HepG2 (cell line): ENCODE measurements around the gene ARL6. TPM values are rescaled to one million over a fixed set of nuclear protein-coding genes. Genes with fewer than 3 reads are reported as not detected.

Experiments used
- AGO1 ChIP-seq: fragments of 200-400 bp; formaldehyde crosslinking; IDR thresholded peaks from 2 replicates; pipeline ENCODE4 v1.6.1; 2017; ENCODE audit warnings: mild to moderate bottlenecking, low read depth, low read length, moderate library complexity; ENCODE audit not compliant: poor library complexity, severe bottlenecking
- BHLHE40 ChIP-seq: IDR thresholded peaks from 2 replicates; pipeline ENCODE4 v1.6.1; 2011; ENCODE audit warnings: low read length, improper control_type of control experiment
- CBX2 ChIP-seq, 2 experiments: fragments of 200-600 bp in 1 of 2; sonication (generic); formaldehyde crosslinking in 1 of 2; IDR thresholded peaks; 2 replicates each; pipeline versions ENCODE4 v1.7.0 to v1.8.1; 2018 to 2022; ENCODE audit warnings: low read depth in 2 of 2, low read length in 1 of 2, mild to moderate bottlenecking in 1 of 2, missing genetic modification reagents in 1 of 2
- FIP1L1 ChIP-seq: fragments of 200-400 bp; formaldehyde crosslinking; IDR thresholded peaks from 2 replicates; pipeline ENCODE4 v1.6.1; 2018; ENCODE audit warnings: low read depth, mild to moderate bottlenecking, low read length, moderate library complexity, borderline replicate concordance; ENCODE audit not compliant: insufficient read depth
- HES4 ChIP-seq: sonication (generic); formaldehyde crosslinking; IDR thresholded peaks from 2 replicates; pipeline ENCODE4 v1.9.0; 2021; ENCODE audit warnings: mild to moderate bottlenecking, missing genetic modification reagents, borderline replicate concordance
- HMG20A ChIP-seq: IDR thresholded peaks from 2 replicates; pipeline ENCODE4 v1.6.1; 2016; ENCODE audit warnings: borderline replicate concordance
- JUN ChIP-seq: sonication (generic); formaldehyde crosslinking; IDR thresholded peaks from 2 replicates; pipeline ENCODE4 v1.4.0; 2020; ENCODE audit warnings: mild to moderate bottlenecking, missing genetic modification reagents
- LCORL ChIP-seq, 2 experiments: fragments of 450-650 bp in 1 of 2; sonication (generic) in 1 of 2; formaldehyde crosslinking in 1 of 2; IDR thresholded peaks; 2 replicates each; pipeline versions ENCODE4 v1.5.0 to v1.6.1; 2017 to 2020; ENCODE audit warnings: antibody characterized with exemption in 1 of 2, missing genetic modification reagents in 1 of 2
- RNF2 ChIP-seq: fragments of 450-650 bp; conservative IDR thresholded peaks from 2 replicates; pipeline ENCODE4 v1.6.1; 2016; ENCODE audit warnings: low read depth
- ZFP36 ChIP-seq: fragments of 150-350 bp; IDR thresholded peaks from 2 replicates; pipeline ENCODE4 v1.6.1; 2018; ENCODE audit warnings: borderline replicate concordance, low read length, low read depth; ENCODE audit not compliant: partially characterized antibody
- ZNF569 ChIP-seq: sonication (generic); formaldehyde crosslinking; IDR thresholded peaks from 2 replicates; pipeline ENCODE4 v1.5.0; 2020; ENCODE audit warnings: mild to moderate bottlenecking, missing genetic modification reagents, moderate library complexity, borderline replicate concordance
- ZNF781 ChIP-seq: sonication (generic); formaldehyde crosslinking; IDR thresholded peaks from 2 replicates; pipeline ENCODE4 v1.5.1; 2020; ENCODE audit warnings: borderline replicate concordance, mild to moderate bottlenecking, missing genetic modification reagents; ENCODE audit errors: not compliant biosample characterization
- ZNF878 ChIP-seq: sonication (generic); formaldehyde crosslinking; IDR thresholded peaks from 2 replicates; pipeline ENCODE4 v1.8.1; 2023; ENCODE audit warnings: mild to moderate bottlenecking, missing genetic modification reagents, moderate library complexity
- ZSCAN21 ChIP-seq: sonication (generic); formaldehyde crosslinking; IDR thresholded peaks from 2 replicates; pipeline ENCODE4 v1.8.0; 2022; ENCODE audit warnings: mild to moderate bottlenecking, missing genetic modification reagents, moderate library complexity, borderline replicate concordance
- polyA plus RNA-seq, 8 experiments: library from polyadenylated mRNA; depleted of rRNA in 3 of 8; stranded (reverse) in 7 of 8; unstranded in 1 of 8; fragments of >200 nt; fragmentation: Illumina TruSeq in 4 of 8; extraction: Trizol in 4 of 8; gene quantifications; 2 replicates each; pipeline versions ENCODE4 v1.2.1 to v1.2.3, GENCODE V29; 2011 to 2016; ENCODE audit warnings: low read depth in 4 of 8, missing spikeins in 1 of 8, mixed read lengths in 1 of 8; ENCODE audit not compliant: insufficient read depth in 1 of 8
- total RNA-seq, 5 experiments: library from RNA; depleted of rRNA; stranded (reverse); fragments of >200 nt; fragmentation: Illumina TruSeq; extraction: Trizol; gene quantifications; 2 replicates each; pipeline ENCODE4 v1.2.3, GENCODE V29; 2016; ENCODE audit warnings: low read depth in 1 of 5
- TF ChIP-seq, protein P1 (sequence below): IDR thresholded peaks from 2 replicates; pipeline ENCODE4 v1.6.1; 2016; ENCODE audit warnings: missing compliant biosample characterization, missing genetic modification reagents, borderline replicate concordance
- TF ChIP-seq, protein P2 (sequence below): sonication (generic); formaldehyde crosslinking; IDR thresholded peaks from 2 replicates; pipeline ENCODE4 v1.8.0; 2022; ENCODE audit warnings: missing genetic modification reagents, mild to moderate bottlenecking, inconsistent platforms, borderline replicate concordance
- TF ChIP-seq, protein P3 (sequence below): sonication (generic); formaldehyde crosslinking; conservative IDR thresholded peaks from 2 replicates; pipeline ENCODE4 v1.8.1; 2023; ENCODE audit warnings: missing genetic modification reagents
- TF ChIP-seq, protein P4 (sequence below): sonication (generic); formaldehyde crosslinking; IDR thresholded peaks from 2 replicates; pipeline ENCODE4 v1.4.0; 2020; ENCODE audit warnings: mild to moderate bottlenecking, missing genetic modification reagents
- TF ChIP-seq, protein P5 (sequence below): IDR thresholded peaks from 2 replicates; pipeline ENCODE4 v1.6.1; 2016; ENCODE audit warnings: missing genetic modification reagents, missing compliant biosample characterization
- TF ChIP-seq, protein P6 (sequence below): sonication (generic); formaldehyde crosslinking; IDR thresholded peaks from 2 replicates; pipeline ENCODE4 v1.9.0; 2021; ENCODE audit warnings: missing genetic modification reagents, borderline replicate concordance

ARL6 gene
- total and polyA plus RNA-seq, 2 of the 13 experiments (the other 11 are each of a cell fraction or from before 2014, with no cell fraction given), result 1.3 to 3.7 TPM

DNA sequence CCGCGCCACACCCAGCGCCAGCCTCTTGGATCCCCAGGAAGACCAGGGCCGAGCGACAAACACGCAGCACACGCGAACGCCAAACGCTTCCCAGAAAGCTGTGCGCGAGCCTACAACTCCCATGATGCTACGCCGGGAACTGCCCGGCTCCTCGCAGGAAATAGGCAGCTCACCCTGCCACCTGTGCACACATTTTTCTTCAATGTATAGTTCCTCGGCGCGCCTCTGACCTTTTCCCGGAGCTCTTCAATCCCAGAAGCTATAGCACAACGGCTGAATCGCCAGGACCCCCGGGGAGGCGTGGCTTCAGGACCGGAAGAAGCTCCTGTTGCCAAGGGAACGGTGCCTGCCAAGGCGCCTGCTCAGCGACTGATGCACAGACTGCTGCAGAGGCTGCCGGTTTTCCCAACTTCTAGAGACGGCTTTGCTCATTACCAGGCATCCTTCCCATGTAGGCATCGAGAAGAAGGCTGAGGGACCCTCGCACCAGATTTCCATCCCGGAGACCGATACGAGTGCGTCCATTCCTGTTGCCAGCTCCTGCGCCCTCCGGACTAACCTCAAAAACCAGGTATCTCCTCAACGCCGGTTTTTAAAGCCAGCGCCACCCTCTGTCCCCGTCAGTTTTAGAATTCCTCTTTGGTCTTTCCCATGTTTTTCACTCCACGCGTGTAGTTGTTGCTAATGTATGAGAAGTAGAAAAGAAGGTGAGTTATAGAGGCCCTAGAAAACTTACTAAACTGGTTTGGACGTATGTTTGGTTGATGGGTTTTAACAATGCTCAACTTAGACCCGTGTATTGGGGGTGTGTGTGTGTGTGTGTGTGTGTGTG is at the start of gene ARL6 (continued):
- TF ChIP-seq, protein P1, sequence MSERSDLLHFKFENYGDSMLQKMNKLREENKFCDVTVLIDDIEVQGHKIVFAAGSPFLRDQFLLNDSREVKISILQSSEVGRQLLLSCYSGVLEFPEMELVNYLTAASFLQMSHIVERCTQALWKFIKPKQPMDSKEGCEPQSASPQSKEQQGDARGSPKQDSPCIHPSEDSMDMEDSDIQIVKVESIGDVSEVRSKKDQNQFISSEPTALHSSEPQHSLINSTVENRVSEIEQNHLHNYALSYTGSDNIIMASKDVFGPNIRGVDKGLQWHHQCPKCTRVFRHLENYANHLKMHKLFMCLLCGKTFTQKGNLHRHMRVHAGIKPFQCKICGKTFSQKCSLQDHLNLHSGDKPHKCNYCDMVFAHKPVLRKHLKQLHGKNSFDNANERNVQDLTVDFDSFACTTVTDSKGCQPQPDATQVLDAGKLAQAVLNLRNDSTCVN, result no peak
- TF ChIP-seq, protein P2, sequence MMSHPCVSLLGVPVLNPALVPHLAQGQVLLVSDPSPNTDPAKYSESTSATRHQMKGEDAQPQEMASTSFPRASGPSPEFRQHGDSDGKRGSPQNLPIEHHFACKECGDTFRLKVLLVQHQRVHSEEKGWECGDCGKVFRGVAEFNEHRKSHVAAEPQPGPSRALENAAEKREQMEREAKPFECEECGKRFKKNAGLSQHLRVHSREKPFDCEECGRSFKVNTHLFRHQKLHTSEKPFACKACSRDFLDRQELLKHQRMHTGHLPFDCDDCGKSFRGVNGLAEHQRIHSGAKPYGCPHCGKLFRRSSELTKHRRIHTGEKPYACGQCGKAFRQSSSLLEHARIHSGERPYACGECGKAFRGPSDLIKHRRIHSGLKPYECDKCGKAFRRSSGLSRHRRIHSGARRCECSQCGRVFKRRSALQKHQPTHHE (CRISPR knock-in tag), result peak; percentile 47; the same call in 1 of the 2 replicates
- TF ChIP-seq ZNF569 (no peak), AGO1 (peak; percentile 28), ZNF878 (CRISPR knock-in tag) (0 out of 2 replicates have a peak, but pooled peaks have one; percentile 30), ZFP36 (no peak), BHLHE40 (no peak), ZNF781 (CRISPR knock-in tag) (peak; percentile 75), LCORL (IDR thresholded peaks at IDR 0.05) (no peak), LCORL (CRISPR knock-in tag; IDR thresholded peaks at IDR 0.05) (no peak), FIP1L1 (no peak), JUN (no peak), HMG20A (CRISPR knock-in tag) (no peak), RNF2 (no peak), HES4 (CRISPR knock-in tag) (no peak; the same call in 1 of the 2 replicates), CBX2 (IDR thresholded peaks at IDR 0.05; ENCODE audit: low read depth, low read length) (no peak), CBX2 (CRISPR knock-in tag; IDR thresholded peaks at IDR 0.05; ENCODE audit: low read depth) (no peak), ZSCAN21 (no peak)
- TF ChIP-seq, protein P3, sequence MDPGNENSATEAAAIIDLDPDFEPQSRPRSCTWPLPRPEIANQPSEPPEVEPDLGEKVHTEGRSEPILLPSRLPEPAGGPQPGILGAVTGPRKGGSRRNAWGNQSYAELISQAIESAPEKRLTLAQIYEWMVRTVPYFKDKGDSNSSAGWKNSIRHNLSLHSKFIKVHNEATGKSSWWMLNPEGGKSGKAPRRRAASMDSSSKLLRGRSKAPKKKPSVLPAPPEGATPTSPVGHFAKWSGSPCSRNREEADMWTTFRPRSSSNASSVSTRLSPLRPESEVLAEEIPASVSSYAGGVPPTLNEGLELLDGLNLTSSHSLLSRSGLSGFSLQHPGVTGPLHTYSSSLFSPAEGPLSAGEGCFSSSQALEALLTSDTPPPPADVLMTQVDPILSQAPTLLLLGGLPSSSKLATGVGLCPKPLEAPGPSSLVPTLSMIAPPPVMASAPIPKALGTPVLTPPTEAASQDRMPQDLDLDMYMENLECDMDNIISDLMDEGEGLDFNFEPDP (CRISPR knock-in tag), result no peak
- TF ChIP-seq, protein P4, sequence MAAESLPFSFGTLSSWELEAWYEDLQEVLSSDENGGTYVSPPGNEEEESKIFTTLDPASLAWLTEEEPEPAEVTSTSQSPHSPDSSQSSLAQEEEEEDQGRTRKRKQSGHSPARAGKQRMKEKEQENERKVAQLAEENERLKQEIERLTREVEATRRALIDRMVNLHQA, result no peak
- TF ChIP-seq, protein P5, sequence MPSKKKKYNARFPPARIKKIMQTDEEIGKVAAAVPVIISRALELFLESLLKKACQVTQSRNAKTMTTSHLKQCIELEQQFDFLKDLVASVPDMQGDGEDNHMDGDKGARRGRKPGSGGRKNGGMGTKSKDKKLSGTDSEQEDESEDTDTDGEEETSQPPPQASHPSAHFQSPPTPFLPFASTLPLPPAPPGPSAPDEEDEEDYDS (CRISPR knock-in tag), result no peak
- TF ChIP-seq, protein P6, sequence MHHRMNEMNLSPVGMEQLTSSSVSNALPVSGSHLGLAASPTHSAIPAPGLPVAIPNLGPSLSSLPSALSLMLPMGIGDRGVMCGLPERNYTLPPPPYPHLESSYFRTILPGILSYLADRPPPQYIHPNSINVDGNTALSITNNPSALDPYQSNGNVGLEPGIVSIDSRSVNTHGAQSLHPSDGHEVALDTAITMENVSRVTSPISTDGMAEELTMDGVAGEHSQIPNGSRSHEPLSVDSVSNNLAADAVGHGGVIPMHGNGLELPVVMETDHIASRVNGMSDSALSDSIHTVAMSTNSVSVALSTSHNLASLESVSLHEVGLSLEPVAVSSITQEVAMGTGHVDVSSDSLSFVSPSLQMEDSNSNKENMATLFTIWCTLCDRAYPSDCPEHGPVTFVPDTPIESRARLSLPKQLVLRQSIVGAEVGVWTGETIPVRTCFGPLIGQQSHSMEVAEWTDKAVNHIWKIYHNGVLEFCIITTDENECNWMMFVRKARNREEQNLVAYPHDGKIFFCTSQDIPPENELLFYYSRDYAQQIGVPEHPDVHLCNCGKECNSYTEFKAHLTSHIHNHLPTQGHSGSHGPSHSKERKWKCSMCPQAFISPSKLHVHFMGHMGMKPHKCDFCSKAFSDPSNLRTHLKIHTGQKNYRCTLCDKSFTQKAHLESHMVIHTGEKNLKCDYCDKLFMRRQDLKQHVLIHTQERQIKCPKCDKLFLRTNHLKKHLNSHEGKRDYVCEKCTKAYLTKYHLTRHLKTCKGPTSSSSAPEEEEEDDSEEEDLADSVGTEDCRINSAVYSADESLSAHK, result no peak
